Suprapubic skin (tissue), 4 donors: ENCODE results near the gene PDE5A. TPM values are rescaled to one million over a fixed set of nuclear protein-coding genes. Genes with fewer than 3 reads are reported as not detected.

Experiments used
- DNase-seq, 2 donors: peaks; one replicate each; pipeline ENCODE4 v3.0.0-alpha.2; 2019; ENCODE audit warnings: low spot score in 2 of 2
- H3K27ac ChIP-seq: fragments of 200-600 bp; sonication (generic); one replicate; pipeline ENCODE4 v1.5.1; 2019
- H3K27me3 ChIP-seq: fragments of 200-600 bp; sonication (generic); one replicate; pipeline ENCODE4 v1.5.1; 2019
- H3K36me3 ChIP-seq: fragments of 200-600 bp; sonication (generic); one replicate; pipeline ENCODE4 v1.5.1; 2019
- H3K4me1 ChIP-seq: fragments of 200-600 bp; sonication (generic); one replicate; pipeline ENCODE4 v1.5.1; 2019
- H3K4me3 ChIP-seq: fragments of 200-600 bp; sonication (generic); one replicate; pipeline ENCODE4 v1.5.1; 2019; ENCODE audit warnings: mild to moderate bottlenecking
- H3K9me3 ChIP-seq: fragments of 200-600 bp; sonication (generic); one replicate; pipeline ENCODE4 v1.5.1; 2019
- CTCF ChIP-seq, 2 donors: fragments of 200-600 bp in 1 of 2; fragments of 450-650 bp in 1 of 2; sonication (generic) in 1 of 2; IDR thresholded peaks; one replicate each; pipeline ENCODE4 v1.5.1; 2016 to 2019; ENCODE audit warnings: antibody characterized with exemption in 2 of 2, mild to moderate bottlenecking in 1 of 2, moderate library complexity in 1 of 2
- EP300 ChIP-seq: sonication (generic); formaldehyde crosslinking; IDR thresholded peaks from one replicate; pipeline ENCODE4 v1.6.1; 2017; ENCODE audit warnings: antibody characterized with exemption
- POLR2A ChIP-seq, 2 donors: fragments of 450-650 bp; IDR thresholded peaks; one replicate each; pipeline ENCODE4 v1.6.1; 2017; ENCODE audit warnings: antibody characterized with exemption in 2 of 2, mild to moderate bottlenecking in 2 of 2, moderate library complexity in 2 of 2
- POLR2AphosphoS5 ChIP-seq, 3 donors: sonication (generic); formaldehyde crosslinking; IDR thresholded peaks; one replicate each; pipeline ENCODE4 v1.6.1; 2017; ENCODE audit warnings: antibody characterized with exemption in 3 of 3
- WGBS: methylation state at CpG from one replicate; pipeline ENCODE4 v1.1.5; 2018; 5-methylcytosine and 5-hydroxymethylcytosine counted together
- total RNA-seq, 4 donors: library from RNA; depleted of rRNA; stranded (reverse); fragments of >200 nt; gene quantifications; one replicate each; pipeline ENCODE4 v1.1.0, GENCODE V29; 2016

PDE5A gene
- total RNA-seq, 4 donors from 2014 or later = 6.4 to 20.0 (median 9.8) TPM

- H3K4me1 ChIP-seq = no peaks in the 10 kb centered on the region
- TF ChIP-seq CTCF (IDR thresholded peaks at IDR 0.05) (no peak), POLR2AphosphoS5 (IDR thresholded peaks at IDR 0.05) (no peak), POLR2A (IDR thresholded peaks at IDR 0.05) (no peak), EP300 (no peak)
- no peak overlapping the region for H3K4me3 ChIP-seq
- no peak for DNase-seq
- no peaks in the 10 kb centered on the region for H3K27me3 ChIP-seq
- no peaks in the 10 kb centered on the region for H3K9me3 ChIP-seq
- no peak overlapping the region for H3K27ac ChIP-seq
- peaks cover 30% of the 10 kb centered on the region for H3K36me3 ChIP-seq
- WGBS = 100% methylated on average over 1 of the region's 1 CpG
Measured at GRCh38 chr4:119504616-119505015, 124.0 kb downstream of the PDE5A start.

- 91% methylated on average over 2 of the region's 2 CpGs for WGBS
- H3K4me3 ChIP-seq = no peak overlapping the region
- no peak for DNase-seq
- H3K27ac ChIP-seq = no peak overlapping the region
- H3K9me3 ChIP-seq = no peaks in the 10 kb centered on the region
- peaks cover 46% of the 10 kb centered on the region for H3K36me3 ChIP-seq
- no peaks in the 10 kb centered on the region for H3K4me1 ChIP-seq
- no peaks in the 10 kb centered on the region for H3K27me3 ChIP-seq
- no peak for TF ChIP-seq POLR2AphosphoS5 (IDR thresholded peaks at IDR 0.05)
- TF ChIP-seq POLR2A (IDR thresholded peaks at IDR 0.05) = no peak
- no peak for TF ChIP-seq EP300
- TF ChIP-seq CTCF (IDR thresholded peaks at IDR 0.05) = no peak
Measured at GRCh38 chr4:119501740-119502139, 126.9 kb downstream of the PDE5A start.

GRCh38 chr4:119498527-119498926 is 130.1 kb downstream of the PDE5A start:
- Histone ChIP-seq H3K4me3 (no peak overlapping the region), H3K27me3 (no peaks in the 10 kb centered on the region), H3K9me3 (no peaks in the 10 kb centered on the region), H3K4me1 (no peaks in the 10 kb centered on the region), H3K27ac (no peak overlapping the region), H3K36me3 (peaks cover 73% of the 10 kb centered on the region)
- no peak for TF ChIP-seq POLR2A (IDR thresholded peaks at IDR 0.05)
- TF ChIP-seq CTCF (IDR thresholded peaks at IDR 0.05) = no peak
- no peak for TF ChIP-seq POLR2AphosphoS5 (IDR thresholded peaks at IDR 0.05)
- no peak for TF ChIP-seq EP300
- WGBS = 69% methylated on average over 3 of the region's 3 CpGs
- no peak for DNase-seq

- TF ChIP-seq POLR2A (IDR thresholded peaks at IDR 0.05) = no peak
- TF ChIP-seq CTCF (IDR thresholded peaks at IDR 0.05) = no peak
- no peaks in the 10 kb centered on the region for H3K27me3 ChIP-seq
- H3K9me3 ChIP-seq = no peaks in the 10 kb centered on the region
- no peaks in the 10 kb centered on the region for H3K4me1 ChIP-seq
- no peak overlapping the region for H3K4me3 ChIP-seq
- H3K27ac ChIP-seq = no peak overlapping the region
- 88% methylated on average over 1 of the region's 1 CpG for WGBS
- peaks cover 44% of the 10 kb centered on the region for H3K36me3 ChIP-seq
- no peak for DNase-seq
Measured at GRCh38 chr4:119493886-119494285, 134.7 kb downstream of the PDE5A start.

GRCh38 chr4:119493419-119493818 is 135.2 kb downstream of the PDE5A start:
- H3K9me3 ChIP-seq = no peaks in the 10 kb centered on the region
- 87% methylated on average over 1 of the region's 1 CpG for WGBS
- H3K4me3 ChIP-seq = no peak overlapping the region
- peaks cover 40% of the 10 kb centered on the region for H3K36me3 ChIP-seq
- H3K27ac ChIP-seq = no peak overlapping the region
- H3K27me3 ChIP-seq = no peaks in the 10 kb centered on the region
- TF ChIP-seq POLR2AphosphoS5 (IDR thresholded peaks at IDR 0.05) (no peak), EP300 (no peak)
- no peaks in the 10 kb centered on the region for H3K4me1 ChIP-seq
- DNase-seq = no peak

GRCh38 chr4:119490335-119490734 is 138.3 kb downstream of the PDE5A start:
- Histone ChIP-seq H3K27me3 (no peaks in the 10 kb centered on the region), H3K9me3 (peaks cover 4% of the 10 kb centered on the region), H3K4me1 (no peaks in the 10 kb centered on the region), H3K4me3 (no peak overlapping the region), H3K27ac (no peak overlapping the region), H3K36me3 (peaks cover 15% of the 10 kb centered on the region)
- DNase-seq = no peak
- 60% methylated on average over 3 of the region's 3 CpGs for WGBS
- TF ChIP-seq POLR2AphosphoS5 (IDR thresholded peaks at IDR 0.05) (no peak), CTCF (IDR thresholded peaks at IDR 0.05) (no peak)
